Uterus (tissue), 2 donors: ENCODE results near the gene PDF.

Source experiments
- CTCF ChIP-seq, 4 experiments: fragments of 200-600 bp in 2 of 4; fragments of 450-650 bp in 2 of 4; sonication (generic) in 2 of 4; IDR thresholded peaks; one replicate each; pipeline ENCODE4 v1.5.1; 2016 to 2019; ENCODE audit warnings: antibody characterized with exemption in 4 of 4, mild to moderate bottlenecking in 2 of 4, moderate library complexity in 1 of 4
- POLR2A ChIP-seq, 2 donors: fragments of 450-650 bp; IDR thresholded peaks; one replicate each; pipeline ENCODE4 v1.6.1; 2016; ENCODE audit warnings: antibody characterized with exemption in 2 of 2, mild to moderate bottlenecking in 1 of 2, moderate library complexity in 1 of 2

DNA sequence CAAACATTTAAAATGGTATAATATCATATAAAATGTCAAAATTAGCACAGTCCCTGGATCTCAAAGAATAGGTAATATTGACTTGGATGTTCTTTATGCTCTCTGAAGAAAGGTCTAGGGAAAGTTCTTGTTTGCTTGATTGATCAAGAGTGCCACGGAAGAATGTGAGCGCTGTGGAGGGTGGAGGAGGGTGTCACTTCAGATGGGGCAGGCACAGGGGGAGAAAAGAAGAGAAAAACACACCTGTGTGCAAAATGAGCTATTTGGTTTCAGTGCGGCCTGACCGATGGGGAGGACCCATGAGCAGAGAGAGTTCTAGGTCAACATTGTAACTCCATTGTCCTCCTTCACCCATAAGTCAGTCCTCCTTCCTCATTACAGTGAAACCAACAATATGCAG lies 28.1 kb downstream of the PDF start:
- TF ChIP-seq CTCF (IDR thresholded peaks at IDR 0.05) (no peak), POLR2A (IDR thresholded peaks at IDR 0.05) (no peak)
